ENCODE results near the gene ADPRH.
"Not testable (repeated sequence)": the region's sequence is repeated elsewhere in the genome, so short reads cannot be mapped to it uniquely, and the experiment has no call there.

The ADPRH gene

DNA sequence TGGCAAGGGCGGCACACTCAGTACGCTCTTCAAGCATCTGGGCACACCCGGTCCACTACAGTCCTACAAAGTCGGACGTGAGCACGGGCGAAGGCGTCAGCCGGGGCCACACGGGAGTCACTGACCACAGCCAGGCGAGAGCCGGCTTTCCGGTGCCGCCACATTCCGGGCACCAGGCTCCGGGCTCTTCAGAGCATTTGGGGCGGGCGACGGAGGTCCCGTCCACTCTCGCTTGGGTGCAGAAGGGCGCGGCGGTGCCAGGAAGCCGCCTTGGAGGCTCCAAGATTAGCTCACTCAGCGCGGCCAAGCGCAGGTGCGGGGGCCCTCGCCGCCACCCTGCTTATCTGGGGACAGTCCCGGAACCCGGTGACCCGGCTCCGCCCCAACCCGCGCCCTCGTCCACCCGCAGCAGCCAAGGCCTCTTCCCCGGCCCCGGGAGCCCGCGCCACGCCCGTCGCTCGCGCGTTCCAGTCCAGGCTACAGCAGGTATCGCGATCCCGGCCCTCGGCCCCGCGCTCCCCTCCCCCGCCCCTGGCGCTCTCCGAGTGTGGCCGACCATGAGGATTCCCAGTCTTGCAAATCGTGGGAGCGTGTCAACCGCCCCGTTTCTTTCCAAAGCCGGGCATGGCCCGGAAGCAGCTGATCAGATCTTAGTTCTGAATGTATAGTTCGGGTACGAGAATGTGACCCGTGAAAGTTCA lies at the start of gene ADPRH:
ADPRH (plus strand) TSS at position 127 of the 701 bp plus-strand sequence. CDS start 2,678 bp downstream, outside the sequence.
- peak; percentile 9 for DNase-seq (ENCODE audit: low read depth)

DNA sequence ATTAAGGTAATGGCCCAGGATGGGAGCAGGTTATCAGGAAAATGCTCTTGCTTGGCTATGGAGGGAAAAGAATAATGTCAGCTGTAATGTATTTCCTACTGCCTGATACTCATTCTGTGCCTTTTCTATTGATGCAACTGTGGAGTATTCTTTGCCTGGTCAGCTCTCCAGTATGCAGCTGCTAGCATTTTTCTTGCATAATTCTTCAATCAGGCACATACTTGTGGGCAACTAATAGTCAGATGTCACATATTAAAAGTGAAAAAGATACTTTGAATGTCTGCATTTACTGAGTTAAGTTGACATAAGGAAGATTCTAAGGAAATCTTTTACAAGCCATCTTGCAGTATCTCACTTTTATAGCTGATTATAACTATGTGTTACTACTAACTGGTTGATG lies 49.4 kb upstream of the ADPRH start:
- no peak for DNase-seq (ENCODE audit: low read depth)

DNA sequence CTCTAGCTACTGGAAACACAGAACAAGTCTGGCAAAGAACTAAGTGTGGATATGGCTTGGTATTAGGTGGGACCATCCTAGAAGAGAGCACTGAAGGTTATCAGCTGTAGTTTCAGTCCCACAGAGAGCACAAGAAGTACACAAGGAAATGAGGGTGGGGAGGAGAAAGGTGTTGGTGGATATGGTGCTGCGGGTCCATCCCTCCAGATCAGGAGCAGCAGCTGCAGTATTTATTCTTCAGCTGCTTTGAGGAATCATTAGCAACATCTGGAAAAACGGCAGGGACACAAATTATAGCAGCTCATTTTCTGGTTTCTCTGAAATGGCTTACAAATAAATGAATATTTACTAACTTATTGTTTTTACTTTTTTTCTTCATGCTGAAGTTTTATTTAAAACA lies 48.8 kb upstream of the ADPRH start:
- DNase-seq (ENCODE audit: low read depth) = no peak

DNA sequence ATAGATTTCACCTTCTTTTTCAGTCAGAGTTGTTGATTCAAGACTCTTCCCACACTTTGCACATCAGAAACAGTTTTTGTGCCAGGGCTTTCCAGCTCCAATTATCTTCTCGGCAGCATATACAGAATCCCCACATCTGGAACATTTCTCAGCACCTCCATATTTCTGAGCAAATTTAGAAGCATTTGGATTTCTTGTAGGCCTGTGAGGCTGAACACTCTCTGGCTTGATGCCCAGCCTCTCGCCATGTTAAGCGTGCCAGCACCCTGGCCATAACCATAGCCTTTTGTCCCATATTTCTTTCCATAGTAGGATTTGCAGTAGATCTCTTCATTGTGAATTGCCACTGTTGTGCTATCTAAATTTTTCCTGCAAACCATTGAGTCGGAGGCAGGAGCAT lies 48.1 kb upstream of the ADPRH start:
- no peak for DNase-seq (ENCODE audit: low read depth)

DNA sequence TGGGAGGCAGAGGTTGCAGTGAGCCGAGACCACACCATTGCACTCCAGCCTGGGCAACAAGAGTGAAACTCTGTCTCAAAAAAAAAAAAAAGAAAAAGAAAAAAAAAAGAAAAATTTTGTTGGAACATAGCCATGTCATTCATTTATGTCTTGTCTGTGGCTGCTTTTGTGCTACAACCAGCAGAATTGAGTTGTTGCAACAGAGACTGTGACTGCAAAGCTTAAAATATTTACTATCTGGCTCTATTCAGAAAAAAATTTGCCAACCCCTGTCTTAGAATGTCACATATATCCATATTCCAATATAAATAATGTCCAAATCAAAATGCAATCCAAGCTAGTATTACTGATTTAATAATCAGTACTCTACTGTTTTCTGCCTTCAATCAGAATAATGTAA lies 45.0 kb upstream of the ADPRH start:
- no peak for DNase-seq (ENCODE audit: low read depth)

DNA sequence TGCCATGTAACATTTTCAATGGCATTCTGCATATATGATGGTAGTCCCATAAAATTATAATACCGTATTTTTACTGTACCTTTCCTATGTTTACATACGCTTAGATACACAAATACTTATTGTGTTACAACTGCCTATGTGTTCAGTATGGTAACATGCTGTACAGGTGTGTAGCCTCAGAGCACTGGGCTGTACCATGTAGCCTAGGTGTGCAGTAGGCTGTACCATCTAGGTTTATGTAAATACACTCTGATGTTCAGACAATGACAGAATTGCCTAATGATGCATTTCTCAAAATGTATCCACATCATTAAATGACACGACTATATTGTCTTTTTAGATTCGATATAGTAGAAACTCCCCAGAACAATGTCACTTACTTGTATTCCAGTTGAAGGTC lies 42.5 kb upstream of the ADPRH start:
- no peak for DNase-seq (ENCODE audit: low read depth)

DNA sequence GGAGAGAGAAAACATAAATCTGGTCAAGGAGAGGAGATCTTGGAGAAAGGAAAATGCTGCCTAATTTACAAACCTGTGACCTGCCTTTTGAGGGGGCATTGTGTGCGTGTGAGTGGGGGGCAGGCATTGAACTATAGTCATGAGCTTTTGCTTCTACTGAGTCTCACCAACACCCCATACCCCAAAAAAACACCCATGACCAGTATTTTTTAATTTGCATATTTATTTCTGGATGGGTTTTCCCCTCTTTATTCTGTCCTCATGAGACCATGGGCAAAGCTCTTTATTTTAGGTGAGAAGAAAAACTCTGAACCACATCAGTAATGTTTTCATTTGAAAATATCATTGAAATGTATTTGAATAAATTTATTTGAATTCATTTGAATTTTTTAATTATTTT lies 40.5 kb upstream of the ADPRH start:
- no peak for DNase-seq (ENCODE audit: low read depth)

DNA sequence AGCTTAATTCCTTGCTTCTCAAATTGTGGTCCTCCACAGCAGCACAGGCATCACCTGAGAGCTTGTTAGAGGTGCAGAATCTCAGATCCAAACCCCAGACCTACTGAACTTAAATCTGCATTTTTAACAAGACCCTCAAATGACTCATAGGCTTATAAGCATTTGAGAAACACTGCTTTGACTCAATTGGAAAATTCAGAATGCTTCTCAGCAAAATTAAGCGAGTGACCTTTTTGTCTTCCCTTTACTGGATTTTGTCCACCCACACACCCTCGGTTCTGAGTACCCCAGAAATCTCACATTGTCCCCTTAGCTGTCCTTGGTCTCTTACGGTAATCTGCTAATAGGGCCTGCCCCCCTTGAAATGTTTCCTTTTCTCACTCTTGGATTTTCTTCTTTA lies 37.7 kb upstream of the ADPRH start:
- DNase-seq (ENCODE audit: low read depth) = no peak

DNA sequence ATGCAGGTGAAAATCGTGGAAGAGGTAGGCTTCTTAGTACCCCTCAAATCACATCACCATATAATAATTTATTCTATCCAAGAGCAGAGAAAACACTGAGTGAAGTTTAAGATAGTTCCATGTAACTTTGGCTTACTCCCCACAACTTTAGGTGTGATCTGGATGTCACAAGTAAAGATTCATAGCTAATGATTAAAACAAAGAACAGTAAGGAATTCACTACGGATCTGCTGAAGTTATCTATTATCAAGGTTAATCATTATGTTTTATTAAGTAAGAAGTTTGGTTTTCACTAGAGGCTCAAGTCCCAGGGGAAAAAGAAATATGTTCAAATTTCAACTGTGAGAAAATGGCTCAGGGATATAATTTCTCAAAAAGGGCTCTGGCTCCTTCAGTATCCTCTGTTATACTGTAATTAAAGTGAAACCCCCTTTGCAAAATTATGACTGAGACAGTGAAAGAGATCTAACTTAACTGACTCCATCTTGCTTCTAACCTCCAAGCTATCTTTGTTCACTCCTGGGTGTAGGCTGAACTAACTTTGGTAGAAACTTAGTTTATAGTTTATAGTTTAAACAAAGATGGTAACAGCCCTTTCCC lies 37.0 kb upstream of the ADPRH start:
- no peak for DNase-seq (ENCODE audit: low read depth)

DNA sequence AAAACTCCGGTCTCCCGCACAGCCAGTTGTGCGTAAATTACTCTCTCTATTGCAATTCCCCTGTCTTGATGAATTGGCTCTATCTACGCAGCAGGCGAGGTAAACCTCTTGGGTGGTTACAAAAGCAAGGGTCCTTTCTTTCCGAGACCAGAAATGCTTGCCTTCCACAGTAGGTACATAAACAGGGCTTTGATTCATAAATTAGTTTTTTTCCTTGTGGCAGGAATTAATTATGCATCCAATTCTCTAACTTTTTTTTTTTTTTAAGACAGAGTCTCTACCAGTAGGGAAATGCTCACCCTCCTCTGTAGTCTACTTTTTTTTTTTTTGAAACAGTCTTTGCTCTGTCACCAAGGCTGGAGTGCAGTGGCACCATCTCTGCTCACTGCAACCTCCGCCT lies 36.1 kb upstream of the ADPRH start:
- no peak for DNase-seq (ENCODE audit: low read depth)

DNA sequence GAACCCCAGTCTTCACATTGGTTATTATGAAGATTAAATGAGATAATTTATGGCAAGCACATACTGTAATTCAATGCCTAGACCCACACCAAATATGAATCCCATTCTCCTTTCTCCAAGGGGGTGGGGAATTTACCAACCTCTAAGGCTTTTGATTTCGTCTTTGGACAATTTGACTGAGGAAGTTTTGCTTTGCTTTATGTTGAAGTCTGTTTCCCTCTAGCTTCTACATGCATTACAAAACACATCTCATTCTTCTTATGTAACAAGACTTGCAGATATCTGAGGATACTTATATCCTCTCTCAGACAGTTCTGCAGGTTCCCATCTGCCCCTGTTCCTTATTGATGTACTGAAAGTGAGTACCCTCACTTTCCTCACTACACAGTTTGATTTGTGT lies 32.1 kb upstream of the ADPRH start:
- no peak for DNase-seq (ENCODE audit: low read depth)

DNA sequence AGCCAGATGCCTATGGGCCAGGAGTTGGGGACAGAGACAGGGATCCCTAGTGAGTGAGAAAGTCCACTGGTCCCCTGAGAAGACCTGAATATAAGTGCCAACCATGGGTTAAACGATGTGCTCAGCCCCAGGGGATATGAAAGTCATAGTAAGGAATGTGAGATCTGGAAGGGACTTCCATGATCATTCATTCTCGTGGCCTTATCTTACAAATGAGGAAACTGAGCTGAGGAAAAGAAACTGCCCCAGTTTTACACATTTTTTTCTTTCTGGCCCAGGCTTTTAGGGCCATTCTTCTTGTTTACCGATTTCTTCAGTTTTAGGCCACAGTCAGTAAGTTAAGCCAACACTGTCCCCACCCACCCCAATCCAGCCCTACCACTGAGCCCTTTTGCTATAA lies 31.0 kb upstream of the ADPRH start:
- DNase-seq (ENCODE audit: low read depth) = no peak

DNA sequence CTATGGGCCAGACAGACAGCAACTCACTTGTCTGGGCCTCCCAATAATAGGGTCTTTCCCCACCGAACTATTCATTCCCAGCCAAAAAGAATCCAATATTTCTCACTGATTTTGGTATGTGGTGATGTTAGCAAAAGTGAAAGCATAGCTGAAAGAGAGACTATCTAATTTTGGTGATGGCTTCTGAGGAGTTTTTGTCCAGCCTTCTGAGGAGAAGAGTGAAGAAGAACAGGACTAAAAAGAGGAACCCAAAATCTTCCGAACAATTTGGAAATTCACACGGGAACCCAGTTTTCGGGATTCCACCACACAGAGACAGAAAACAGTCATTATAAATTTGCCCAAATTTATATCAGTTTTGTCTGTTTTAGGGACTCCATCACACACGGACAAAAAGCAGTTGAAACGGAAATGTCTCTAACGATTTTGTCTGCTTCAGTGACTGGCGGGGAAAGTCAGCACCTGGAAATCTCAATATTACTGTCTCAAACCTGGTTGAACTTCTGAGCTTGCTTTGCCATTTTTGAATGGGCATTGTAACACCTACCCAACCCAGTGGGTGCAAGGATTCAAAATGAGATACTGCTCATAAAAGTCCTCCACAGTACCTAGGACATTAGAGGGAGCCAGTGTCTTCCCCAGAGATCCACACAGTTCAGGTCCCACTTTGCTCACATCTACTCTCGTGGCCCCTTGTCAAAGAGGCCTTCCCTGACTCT lies 28.9 kb upstream of the ADPRH start:
- DNase-seq (ENCODE audit: low read depth) = no peak

DNA sequence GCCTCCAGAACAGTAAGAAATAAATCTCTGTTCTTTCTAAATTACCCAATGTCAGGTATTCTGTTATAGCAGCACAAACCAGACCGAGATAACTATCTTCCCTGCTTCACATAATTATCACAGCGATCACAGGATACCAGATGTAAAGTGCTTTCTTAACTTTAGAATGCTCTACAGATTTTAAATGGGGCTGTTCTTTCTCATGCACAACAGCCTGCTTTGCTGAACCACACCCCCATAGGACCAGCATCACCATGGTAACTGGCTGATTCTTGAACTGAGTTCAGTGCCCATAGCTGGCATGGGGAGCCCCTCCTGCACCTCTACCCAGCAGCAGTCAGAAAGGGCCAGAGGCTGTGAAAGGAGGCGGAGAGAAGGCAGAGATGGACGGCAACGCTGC lies 27.7 kb upstream of the ADPRH start:
- no peak for DNase-seq (ENCODE audit: low read depth)

DNA sequence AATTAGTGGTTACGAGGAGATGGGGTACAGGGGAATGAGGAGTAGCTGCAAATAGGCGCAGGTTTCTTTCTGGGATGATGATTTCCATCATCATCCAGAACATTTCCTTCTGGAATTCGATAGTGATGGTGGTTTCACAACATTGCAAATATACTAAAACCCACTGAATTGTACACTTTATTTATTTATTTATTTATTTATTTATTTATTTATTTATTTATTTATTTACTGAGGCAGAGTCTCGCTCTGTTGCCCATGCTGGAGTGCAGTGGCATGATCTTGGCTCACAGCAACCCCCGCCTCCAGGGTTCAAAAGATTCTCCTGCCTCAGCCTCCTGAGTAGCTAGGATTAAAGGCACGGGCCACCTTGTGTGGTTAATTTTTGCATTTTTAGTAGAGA lies 26.4 kb upstream of the ADPRH start:
- not testable (repeated sequence) for DNase-seq (ENCODE audit: low read depth)

DNA sequence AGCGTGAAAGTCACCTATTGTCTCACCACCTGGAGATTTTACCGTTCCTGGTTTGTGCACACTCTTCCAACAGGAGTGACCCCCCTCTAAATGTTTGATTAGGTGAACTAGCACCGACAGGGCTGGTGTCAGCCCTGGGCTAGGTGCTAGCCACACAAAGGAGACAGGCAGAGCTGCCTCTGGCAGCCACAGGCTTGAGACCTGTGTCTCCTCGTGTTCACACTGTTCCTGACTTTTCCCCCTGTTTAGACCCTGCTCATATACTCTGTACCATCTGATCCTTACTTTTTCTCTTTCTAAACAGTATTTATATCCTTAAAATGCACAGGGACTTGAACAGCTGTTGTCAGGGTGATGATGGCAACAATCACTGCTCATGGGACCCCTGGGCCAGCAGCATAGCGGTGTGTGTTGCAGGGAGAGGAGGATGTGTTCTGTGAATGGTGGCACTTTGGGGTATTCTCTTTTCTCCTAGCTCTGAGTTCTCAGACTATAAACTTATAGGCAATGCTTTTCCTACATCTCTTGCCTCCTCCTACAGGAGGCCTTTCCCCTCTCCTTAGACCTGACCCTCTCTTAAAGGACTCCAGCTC lies 25.4 kb upstream of the ADPRH start:
- no peak for DNase-seq (ENCODE audit: low read depth)

DNA sequence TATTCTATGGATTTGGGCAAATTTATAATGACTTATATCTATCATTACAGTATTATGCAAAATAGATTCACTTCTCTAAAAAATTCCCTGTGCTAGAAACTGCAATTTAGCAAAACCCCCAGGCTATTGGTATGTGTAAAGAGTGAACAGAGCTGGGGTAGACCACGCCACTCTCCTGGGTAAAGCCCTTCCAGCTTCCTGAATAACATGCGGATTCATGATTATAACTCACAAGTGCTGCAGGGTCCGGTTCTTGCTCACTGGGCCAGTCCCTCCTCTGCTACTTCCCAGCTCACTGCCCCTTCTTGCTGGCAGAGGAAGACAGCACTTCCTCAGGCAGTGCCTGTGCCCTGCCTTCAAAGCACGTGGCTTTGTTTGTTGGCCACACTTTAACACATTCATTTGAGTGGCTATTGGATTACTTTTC lies 24.0 kb upstream of the ADPRH start:
- no peak for DNase-seq (ENCODE audit: low read depth)

DNA sequence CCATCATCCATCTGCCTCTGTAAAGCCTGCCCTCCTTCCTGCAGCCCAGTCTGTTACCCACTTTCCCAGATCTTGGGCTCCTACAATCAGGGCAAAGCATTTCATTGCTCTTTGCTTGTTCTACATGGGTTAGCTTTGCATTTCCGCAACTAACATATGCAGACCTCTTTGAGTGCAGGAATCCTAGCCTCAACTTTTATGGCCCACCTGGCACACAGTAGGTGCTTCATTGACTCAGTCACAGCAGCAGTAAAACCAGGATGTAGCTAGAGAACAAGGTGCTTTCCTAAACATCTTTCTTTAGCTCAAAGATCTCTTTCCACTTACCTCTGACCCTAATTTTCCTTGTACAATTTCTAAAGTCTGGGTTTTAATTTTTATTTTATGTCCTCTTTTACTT lies 23.4 kb upstream of the ADPRH start:
- DNase-seq (ENCODE audit: low read depth) = no peak

DNA sequence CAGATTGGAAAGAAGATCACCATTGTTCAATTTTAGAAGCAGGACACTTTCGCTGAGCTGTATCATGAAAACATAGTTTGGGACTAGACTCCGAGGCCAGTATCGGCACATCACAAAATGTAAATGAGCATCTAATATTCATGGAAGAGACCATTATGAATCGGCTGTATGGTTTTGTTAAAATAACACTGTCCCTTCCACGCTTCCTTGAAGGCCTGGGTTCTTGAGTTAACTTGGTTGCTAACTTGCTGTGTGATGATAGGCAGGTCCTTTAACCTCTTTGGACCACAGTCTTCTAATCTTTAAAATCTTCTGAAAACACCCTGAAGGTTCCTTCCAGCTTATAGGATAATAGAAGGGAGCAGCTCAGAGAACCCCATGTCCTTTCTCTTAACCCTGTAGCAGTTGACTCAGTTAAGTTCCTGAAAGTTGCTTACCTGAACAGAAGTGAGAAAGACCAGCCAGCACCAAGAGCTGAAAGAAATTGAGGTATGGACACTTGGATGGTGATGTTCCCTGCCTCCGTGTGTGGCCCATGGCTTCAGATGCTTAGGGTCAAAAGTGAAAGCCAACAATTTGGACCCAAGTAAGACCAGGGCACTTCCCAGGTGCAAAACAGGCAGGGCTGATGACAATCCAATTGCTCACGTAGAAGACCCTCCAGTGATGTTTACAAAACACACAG lies 22.0 kb upstream of the ADPRH start:
- DNase-seq (ENCODE audit: low read depth) = no peak

DNA sequence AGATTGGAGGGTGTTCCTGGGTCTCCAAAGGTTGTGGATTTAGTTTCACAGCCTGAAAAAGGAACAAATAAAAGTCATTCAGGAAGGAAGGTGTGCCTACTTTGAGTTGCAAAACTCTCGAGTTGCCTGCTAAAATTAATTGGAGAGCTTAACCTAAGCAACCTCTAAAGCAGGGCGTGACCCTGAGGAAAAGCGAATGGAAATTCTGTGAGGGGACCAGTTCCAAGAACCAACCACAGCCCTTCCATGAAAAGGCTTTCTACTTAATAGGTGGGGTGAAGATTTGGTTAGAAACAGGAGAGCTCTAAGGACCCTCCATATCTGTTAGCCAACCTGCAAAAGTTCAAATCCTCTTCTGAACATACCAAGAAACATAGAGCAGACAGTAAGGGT lies 21.4 kb upstream of the ADPRH start:
- DNase-seq (ENCODE audit: low read depth) = no peak

DNA sequence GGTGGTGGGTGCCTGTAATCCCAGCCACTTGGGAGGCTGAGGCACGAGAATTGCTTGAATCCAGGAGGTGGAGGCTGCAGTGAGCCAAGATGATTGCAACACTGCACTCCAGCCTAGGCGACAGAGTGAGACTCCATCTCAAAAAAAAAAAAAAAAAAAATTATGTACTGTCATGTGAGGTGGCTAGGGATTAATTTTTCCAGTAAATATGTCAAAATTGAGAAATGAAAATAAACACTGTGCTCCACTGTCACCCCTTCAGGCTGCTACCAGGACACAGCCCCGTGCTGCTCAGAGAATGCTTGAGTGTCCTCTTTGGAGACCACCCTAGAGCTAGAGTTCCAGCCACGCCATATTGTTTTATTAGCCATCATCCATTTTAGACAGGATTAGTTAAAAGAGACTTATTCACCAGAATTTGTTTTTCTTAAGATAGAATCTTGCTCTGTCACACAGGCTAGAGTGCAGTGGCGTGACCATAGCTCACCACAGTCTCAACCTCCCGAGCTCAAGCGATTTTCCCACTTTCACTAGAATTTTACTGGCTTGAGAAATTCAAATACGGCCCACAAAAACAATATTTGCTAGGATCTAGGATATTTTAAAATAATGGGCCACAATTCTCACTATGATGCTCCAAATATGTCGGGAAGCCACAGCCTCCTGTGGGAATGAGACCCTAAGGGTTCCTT lies 20.5 kb upstream of the ADPRH start:
- no peak for DNase-seq (ENCODE audit: low read depth)

DNA sequence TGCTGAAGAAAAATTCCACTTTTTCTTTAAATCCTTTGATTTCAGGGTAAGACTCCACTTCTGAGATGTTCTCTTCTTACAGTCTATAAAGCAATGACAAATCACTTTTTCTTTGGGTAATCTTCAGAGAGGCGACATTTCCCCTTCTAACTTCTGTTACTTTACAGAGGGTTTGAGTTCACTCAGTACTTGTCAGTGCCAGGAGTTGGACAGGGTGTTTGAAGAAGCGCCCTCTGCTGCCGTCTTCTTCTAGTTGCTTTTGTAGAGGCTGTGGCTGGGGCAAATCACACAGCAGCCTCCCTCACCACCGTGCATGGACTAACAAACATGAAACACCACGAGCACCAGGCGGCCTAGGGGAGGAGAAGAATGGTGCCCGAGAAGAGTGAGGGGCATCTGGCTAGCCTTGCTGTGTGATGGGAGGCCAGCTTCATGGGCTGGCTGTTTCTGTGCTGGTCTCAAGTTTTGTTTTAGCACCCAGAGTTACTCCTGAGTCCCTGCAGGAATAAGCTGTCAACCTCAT lies 19.8 kb upstream of the ADPRH start, which contains the start of gene CD80:
CD80 (minus strand) TSS at position 174 of the 523 bp plus-strand sequence. CDS start 1,886 bp downstream, outside the sequence.
- DNase-seq (ENCODE audit: low read depth) = peak; percentile 16

Measured in activated gamma-delta T cell treated with anti-CD3 and anti-CD28 coated beads, Interleukin-2, amount 50 U/mL, for 16 hours (primary cell).